H1 (cell line): ENCODE measurements around the gene LY6G6F. TPM values are rescaled to one million over a fixed set of nuclear protein-coding genes. Genes with fewer than 3 reads are reported as not detected.

Source experiments
- CTCF ChIA-PET: fragments of 300-600 bp; sonication (Branson Sonifier 250); formaldehyde crosslinking; loops from one replicate; lab custom pipeline; 2021; ENCODE audit not compliant: partially characterized antibody; lab: Charles Lee
- POLR2A ChIA-PET: fragments of 300-600 bp; sonication (Branson Sonifier 250); formaldehyde crosslinking; loops from one replicate; lab custom pipeline; 2021; ENCODE audit warnings: inconsistent platforms; ENCODE audit not compliant: partially characterized antibody; lab: Charles Lee
- DNase-seq, 2 experiments: peaks; one replicate each; pipeline versions ENCODE4 v3.0.0 to v3.0.0-alpha.2; 2010 to 2022; ENCODE audit warnings: low spot score in 2 of 2, low read depth in 1 of 2, mixed read lengths in 1 of 2
- FAIRE-seq: peaks from 2 replicates; lab custom pipeline; 2011; peaks lifted over from hg19 to GRCh38; lab: Jason Lieb, UNC
- H2AFZ ChIP-seq: 2 replicates; pipeline ENCODE4 v1.8.1; 2012; ENCODE audit warnings: low read length, inconsistent platforms
- H2AK5ac ChIP-seq: 2 replicates; pipeline ENCODE4 v1.6.1; 2013; ENCODE audit warnings: low read depth, low read length
- H2BK120ac ChIP-seq: replicated peaks from 2 replicates; pipeline ENCODE3; 2013; ENCODE audit warnings: low read depth, low read length, inconsistent platforms
- H2BK12ac ChIP-seq: 2 replicates; pipeline ENCODE4 v1.6.1; 2013; ENCODE audit warnings: low read depth, low read length
- H2BK15ac ChIP-seq: 2 replicates; pipeline ENCODE4 v1.6.1; 2013; ENCODE audit warnings: low read length
- H2BK20ac ChIP-seq: 2 replicates; pipeline ENCODE4 v1.6.1; 2013; ENCODE audit warnings: low read length
- H2BK5ac ChIP-seq: 2 replicates; pipeline ENCODE4 v1.6.1; 2013; ENCODE audit warnings: low read depth, low read length
- H3K14ac ChIP-seq: 2 replicates; pipeline ENCODE4 v1.6.1; 2013; ENCODE audit warnings: inconsistent platforms; ENCODE audit not compliant: insufficient read length
- H3K18ac ChIP-seq: 2 replicates; pipeline ENCODE4 v1.6.1; 2013; ENCODE audit warnings: low read length; ENCODE audit errors: extremely low read depth
- H3K23ac ChIP-seq: 2 replicates; pipeline ENCODE4 v1.6.1; 2013; ENCODE audit warnings: inconsistent platforms; ENCODE audit not compliant: insufficient read length
- H3K23me2 ChIP-seq: 2 replicates; pipeline ENCODE4 v1.6.1; 2013; ENCODE audit warnings: low read depth, low read length
- H3K27ac ChIP-seq: 2 replicates; pipeline ENCODE4 v1.6.1; 2011; ENCODE audit warnings: low read depth, low read length, inconsistent platforms
- H3K27me3 ChIP-seq, 4 experiments: replicated peaks in 1 of 4; 1 replicate in 1 of 4; 2 replicates in 3 of 4; pipeline versions ENCODE4 v1.6.1 to v1.8.1; 2011 to 2013; ENCODE audit warnings: low read length in 3 of 4, mild to moderate bottlenecking in 3 of 4, inconsistent platforms in 2 of 4, mixed read lengths in 2 of 4, moderate library complexity in 1 of 4; ENCODE audit not compliant: control insufficient read depth in 3 of 4, insufficient read depth in 3 of 4; ENCODE audit errors: extremely low read depth in 1 of 4
- H3K36me3 ChIP-seq, 4 experiments: 2 replicates each; pipeline versions ENCODE4 v1.6.1 to v1.8.1; 2011 to 2013; ENCODE audit warnings: mild to moderate bottlenecking in 4 of 4, low read length in 3 of 4, moderate library complexity in 2 of 4, control low read depth in 1 of 4, inconsistent platforms in 1 of 4; ENCODE audit not compliant: insufficient read depth in 4 of 4, control insufficient read depth in 2 of 4
- H3K4ac ChIP-seq: replicated peaks from 2 replicates; pipeline ENCODE3; 2013; ENCODE audit warnings: low read length, low read depth, mixed read lengths, inconsistent platforms; ENCODE audit not compliant: insufficient read length
- H3K4me1 ChIP-seq, 4 experiments: replicated peaks in 1 of 4; 1 replicate in 1 of 4; 2 replicates in 3 of 4; pipeline versions ENCODE4 v1.6.1 to v1.8.1; 2011 to 2013; ENCODE audit warnings: low read length in 3 of 4, inconsistent platforms in 2 of 4, mixed read lengths in 1 of 4; ENCODE audit not compliant: insufficient read depth in 4 of 4, control insufficient read depth in 3 of 4
- H3K4me2 ChIP-seq, 2 experiments: 2 replicates each; pipeline versions ENCODE4 v1.6.1 to v1.8.1; 2011 to 2013; ENCODE audit warnings: low read depth in 2 of 2, low read length in 2 of 2, control low read depth in 1 of 2, inconsistent platforms in 1 of 2, mild to moderate bottlenecking in 1 of 2; ENCODE audit not compliant: insufficient read depth in 1 of 2
- H3K4me3 ChIP-seq, 4 experiments: fragments of 200-600, 300-600 bp in 1 of 4; sonication (generic), shearing (Covaris generic), sonication (Bioruptor Twin) in 1 of 4; 2 replicates each; pipeline versions ENCODE4 v1.5.1 to v1.8.1; 2011 to 2016; ENCODE audit warnings: low read length in 4 of 4, low read depth in 3 of 4, control low read depth in 2 of 4, inconsistent platforms in 2 of 4, mild to moderate bottlenecking in 2 of 4, mixed read lengths in 1 of 4, moderate library complexity in 1 of 4; ENCODE audit not compliant: insufficient read depth in 2 of 4; ENCODE audit errors: extremely low read depth in 1 of 4
- H3K56ac ChIP-seq: replicated peaks from 2 replicates; pipeline ENCODE3; 2013; ENCODE audit warnings: low read depth, mild to moderate bottlenecking, mixed read lengths, low read length, inconsistent platforms; ENCODE audit not compliant: insufficient read length
- H3K79me1 ChIP-seq: 2 replicates; pipeline ENCODE4 v1.6.1; 2013; ENCODE audit warnings: low read depth, low read length, control low read depth
- H3K79me2 ChIP-seq, 2 experiments: 2 replicates each; pipeline versions ENCODE4 v1.6.1 to v1.8.1; 2012 to 2013; ENCODE audit warnings: low read length in 2 of 2, mild to moderate bottlenecking in 2 of 2, inconsistent platforms in 1 of 2; ENCODE audit not compliant: insufficient read depth in 2 of 2, control insufficient read depth in 1 of 2
- H3K9ac ChIP-seq, 4 experiments: replicated peaks in 1 of 4; 1 replicate in 1 of 4; 2 replicates in 3 of 4; pipeline versions ENCODE4 v1.6.1 to v1.8.1; 2011 to 2013; ENCODE audit warnings: low read depth in 3 of 4, low read length in 3 of 4, control low read depth in 2 of 4, mild to moderate bottlenecking in 2 of 4, moderate library complexity in 2 of 4, inconsistent platforms in 1 of 4; ENCODE audit errors: extremely low read depth in 1 of 4
- H3K9me3 ChIP-seq, 2 experiments: 2 replicates each; pipeline versions ENCODE4 v1.6.1 to v1.8.1; 2012 to 2013; ENCODE audit warnings: mild to moderate bottlenecking in 2 of 2, moderate library complexity in 2 of 2, control low read depth in 1 of 2, inconsistent platforms in 1 of 2, low read depth in 1 of 2, low read length in 1 of 2, mixed read lengths in 1 of 2; ENCODE audit not compliant: insufficient read depth in 2 of 2
- H4K20me1 ChIP-seq, 2 experiments: replicated peaks in 1 of 2; 2 replicates each; pipeline versions ENCODE3 to v1.8.1; 2011 to 2013; ENCODE audit warnings: inconsistent platforms in 2 of 2, low read length in 2 of 2, mild to moderate bottlenecking in 1 of 2; ENCODE audit not compliant: insufficient read depth in 2 of 2, control insufficient read depth in 1 of 2
- H4K5ac ChIP-seq: 2 replicates; pipeline ENCODE4 v1.6.1; 2013; ENCODE audit warnings: low read length, low read depth, mixed read lengths, inconsistent platforms; ENCODE audit not compliant: insufficient read length
- H4K8ac ChIP-seq: 2 replicates; pipeline ENCODE4 v1.8.0; 2013; ENCODE audit warnings: mild to moderate bottlenecking, moderate library complexity, low read length, inconsistent platforms; ENCODE audit not compliant: insufficient read depth; ENCODE audit errors: extremely low read depth
- H4K91ac ChIP-seq: replicated peaks from 2 replicates; pipeline ENCODE3; 2013; ENCODE audit warnings: low read length, mixed read lengths, inconsistent platforms; ENCODE audit not compliant: insufficient read length
- JUN ChIP-seq: IDR thresholded peaks from 2 replicates; pipeline ENCODE4 v1.6.1; 2011; ENCODE audit warnings: low read depth, mild to moderate bottlenecking, improper control_type of control experiment, low read length
- KDM5A ChIP-seq: fragments of 200-600 bp; IDR thresholded peaks from 2 replicates; pipeline ENCODE4 v1.7.1; 2012; ENCODE audit warnings: mild to moderate bottlenecking, low read length, inconsistent platforms, mixed read lengths
- POLR2A ChIP-seq, 2 experiments: IDR thresholded peaks; 1 replicate in 1 of 2; 2 replicates in 1 of 2; pipeline ENCODE4 v1.6.1; 2011; ENCODE audit warnings: low read depth in 2 of 2, low read length in 2 of 2, mild to moderate bottlenecking in 2 of 2; ENCODE audit errors: control extremely low read depth in 1 of 2
- SIN3A ChIP-seq, 2 experiments: IDR thresholded peaks in 1 of 2; conservative IDR thresholded peaks in 1 of 2; 2 replicates each; pipeline ENCODE4 v1.6.1; 2011 to 2012; ENCODE audit warnings: low read length in 2 of 2, improper control_type of control experiment in 1 of 2, low read depth in 1 of 2, mild to moderate bottlenecking in 1 of 2
- SIX5 ChIP-seq: IDR thresholded peaks from 2 replicates; pipeline ENCODE4 v1.6.1; 2011; ENCODE audit warnings: mild to moderate bottlenecking, low read depth, low read length
- SP1 ChIP-seq: IDR thresholded peaks from 2 replicates; pipeline ENCODE4 v1.6.1; 2011; ENCODE audit warnings: low read depth, low read length
- SRF ChIP-seq: IDR thresholded peaks from 2 replicates; pipeline ENCODE4 v1.6.1; 2011; ENCODE audit warnings: mild to moderate bottlenecking, low read depth, low read length, moderate library complexity
- TBP ChIP-seq: IDR thresholded peaks from 2 replicates; pipeline ENCODE4 v1.6.1; 2011; ENCODE audit warnings: low read depth, low read length, improper control_type of control experiment
- ZNF274 ChIP-seq: IDR thresholded peaks from 2 replicates; pipeline ENCODE4 v1.7.0; 2012; ENCODE audit warnings: low read length, borderline replicate concordance; ENCODE audit errors: extremely low read depth
- WGBS, 2 experiments: shearing (Covaris generic) in 1 of 2; methylation state at CpG; one replicate each; pipeline versions ENCODE4 v1.1.6 to v1.1.7; 2013 to 2015; ENCODE audit warnings: low lambda C conversion rate in 2 of 2, mixed read lengths in 2 of 2, inconsistent platforms in 1 of 2, low coverage in 1 of 2, missing lambda C conversion rate in 1 of 2; ENCODE audit not compliant: insufficient replicate concordance in 2 of 2, insufficient coverage in 1 of 2, insufficient read length in 1 of 2; ENCODE audit errors: extremely low coverage in 1 of 2, missing lambda C conversion rate in 1 of 2; 5-methylcytosine and 5-hydroxymethylcytosine counted together
- polyA plus RNA-seq, 7 experiments: library from polyadenylated mRNA; depleted of rRNA in 3 of 7; stranded (reverse) in 5 of 7; unstranded in 2 of 7; fragments of >200 nt in 5 of 7; fragments of 200-250 nt in 2 of 7; gene quantifications; 1 replicate in 5 of 7; 2 replicates in 1 of 7; 4 replicates in 1 of 7; pipeline versions ENCODE4 v1.2.1 to v1.2.3, GENCODE V29; 2011 to 2013; ENCODE audit warnings: missing spikeins in 2 of 7, mixed read lengths in 2 of 7
- total RNA-seq: library from RNA; stranded (reverse); fragmentation: NEBNext Ultra II Directional; extraction: Animal tissue kit (Norgen Biotek cat#: 25700); gene quantifications from 2 replicates; pipeline ENCODE4 v1.2.1, GENCODE V29; 2021
- TF ChIP-seq, protein P1 (sequence below): IDR thresholded peaks from 2 replicates; pipeline ENCODE4 v1.6.1; 2012; ENCODE audit warnings: inconsistent platforms

The LY6G6F gene
- total and polyA plus RNA-seq, 2 of the 8 experiments (the other 6 are each of a cell fraction or from before 2014, with no cell fraction given): not detected

- Histone ChIP-seq H4K5ac (no peak overlapping the region), H3K27me3 (no peaks in the 10 kb centered on the region; a peak in 1 of 7 replicates), H3K14ac (no peak overlapping the region), H3K4me1 (peaks cover 0 to 5% (median 4%) of the 10 kb centered on the region in 4 experiments; a peak in 5 of 7 replicates), H3K36me3 (peaks cover 3 to 25% (median 17%) of the 10 kb centered on the region in 4 experiments; a peak in 5 of 8 replicates), H2BK15ac (no peak overlapping the region), H2BK12ac (no peak overlapping the region), H4K20me1 (no peaks in the 10 kb centered on the region), H3K9me3 (no peaks in the 10 kb centered on the region), H2BK20ac (no peak overlapping the region), H3K79me2 (no peaks in the 10 kb centered on the region), H3K27ac (no peak overlapping the region), H3K4me2 (peak overlapping the region in 1 of 2 experiments; percentile 28; a peak in 1 of 4 replicates), H3K9ac (no peak overlapping the region), H2AK5ac (no peak overlapping the region), H3K4ac (no peak overlapping the region), H3K23ac (no peak overlapping the region), H2AFZ (no peak overlapping the region), H3K79me1 (no peaks in the 10 kb centered on the region), H3K18ac (no peak overlapping the region), H3K56ac (no peak overlapping the region), H3K23me2 (peaks cover under 1% of the 10 kb centered on the region; the same call in 1 of the 2 replicates), H4K91ac (no peak overlapping the region), H4K8ac (peak overlapping the region; percentile 14), H3K4me3 (no peak overlapping the region), H2BK5ac (no peak overlapping the region), H2BK120ac (no peak overlapping the region)
- no peak for TF ChIP-seq SP1
- no peak for TF ChIP-seq POLR2A (IDR thresholded peaks at IDR 0.05; ENCODE audit: control extremely low read depth in 1 of 2, low read depth in 2 of 2, low read length in 2 of 2)
- no peak for TF ChIP-seq TBP
- TF ChIP-seq ZNF274: no peak
- no peak for TF ChIP-seq SIX5
- TF ChIP-seq KDM5A: no peak
- no peak for TF ChIP-seq JUN
- TF ChIP-seq SIN3A (conservative IDR thresholded peaks at IDR 0.05 in 1 of 2, IDR thresholded peaks at IDR 0.05 in 1 of 2; ENCODE audit: low read depth in 1 of 2, low read length in 2 of 2): no peak
- TF ChIP-seq, protein P1, sequence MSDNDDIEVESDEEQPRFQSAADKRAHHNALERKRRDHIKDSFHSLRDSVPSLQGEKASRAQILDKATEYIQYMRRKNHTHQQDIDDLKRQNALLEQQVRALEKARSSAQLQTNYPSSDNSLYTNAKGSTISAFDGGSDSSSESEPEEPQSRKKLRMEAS: no peak
- TF ChIP-seq SRF: no peak
- no peak for FAIRE-seq
- ChIA-PET CTCF (interaction anchor here (0.8 to 5.8 kb wide), 12 partner anchors 11 to 181 kb away, joined by 3 to 26 read pairs (median 4); partner anchors contain the start of genes CSNK2B, DDAH2, GPANK1 and LSM2), POLR2A (interaction anchor here (0.8 to 6.6 kb wide), 4 partner anchors 24 to 140 kb away, joined by 3 to 33 read pairs (median 4); partner anchors contain the start of genes BAG6 and HSPA1B)
- DNase-seq: no peak
- WGBS, 2 experiments: 91% methylated on average over 14 of the region's 14 CpGs; no CpG with 5 or more reads in 1 of the 2 experiments
Observed at GRCh38 chr6:31687860-31688693, 18.6 kb upstream of the LY6G6F start.
